Measurements from ENCODE around the gene SLC66A1. TPM values are rescaled to one million over a fixed set of nuclear protein-coding genes. Genes with fewer than 3 reads are reported as not detected.

SLC66A1 gene
- total and polyA plus RNA-seq, 2 of the 13 experiments (the other 11 are each of a cell fraction or from before 2014, with no cell fraction given), result 15.4 to 18.9 TPM

DNA sequence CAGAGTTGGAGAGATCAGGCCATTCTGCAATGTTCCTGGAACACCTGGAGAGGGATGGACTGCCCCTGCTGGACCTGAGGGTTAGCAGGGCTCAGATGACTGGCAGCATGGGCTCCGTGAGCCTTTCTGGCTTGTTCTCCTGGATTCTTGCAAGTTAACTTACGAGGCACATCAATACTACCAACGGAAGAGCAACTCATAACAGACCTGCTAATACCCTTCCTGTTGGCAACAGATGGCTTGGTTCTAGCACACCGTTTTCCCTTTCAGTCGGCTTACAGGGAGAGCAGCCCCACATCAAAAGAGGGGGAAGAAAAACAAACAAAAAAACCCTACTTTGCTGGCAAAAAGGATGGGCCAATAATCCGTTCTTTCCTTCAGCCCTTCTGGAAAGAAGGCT is 47.9 kb downstream of the SLC66A1 start:
- no peak for FAIRE-seq
- ChIA-PET CTCF (ENCODE audit: low intra/inter-chr PET ratio, low total read pairs) (no interaction called here), POLR2A (no interaction called here)
- Histone ChIP-seq H4K20me1 (ENCODE audit: insufficient read depth, low read length) (no peaks in the 10 kb centered on the region), H3K4me2 (ENCODE audit: low read depth, low read length) (no peak overlapping the region), H3K4me3 (replicated peaks in 1 of 3; ENCODE audit: insufficient read depth in 1 of 3, low read depth in 2 of 3, low read length in 3 of 3) (no peak overlapping the region), H3K27ac (ENCODE audit: extremely low read length, insufficient read depth, low read length) (no peak overlapping the region), H3K4me1 (ENCODE audit: insufficient read depth, low read length) (peaks cover 15% of the 10 kb centered on the region; the same call in 1 of the 2 replicates), H3K9me3 (ENCODE audit: low read length) (no peaks in the 10 kb centered on the region), H3K9ac (ENCODE audit: insufficient read depth, low read depth, low read length) (no peak overlapping the region), H3K27me3 (ENCODE audit: control insufficient read depth in 1 of 2, insufficient read depth in 2 of 2, low read length in 2 of 2) (no peaks in the 10 kb centered on the region), H3K79me2 (ENCODE audit: insufficient read depth, low read length) (no peaks in the 10 kb centered on the region), H2AFZ (ENCODE audit: low read length) (no peak overlapping the region), H3K36me3 (replicated peaks in 1 of 2; ENCODE audit: control insufficient read depth in 1 of 2, insufficient read depth in 2 of 2, low read length in 2 of 2) (peaks cover 24 to 42% of the 10 kb centered on the region in 2 experiments)
- 96% methylated on average over 5 of the region's 6 CpGs for WGBS (ENCODE audit: low lambda C conversion rate)
- ATAC-seq, result no peak
- no peak for DNase-seq (ENCODE audit: low spot score)
- intact Hi-C loops (cut with micrococcal nuclease; ENCODE audit: unreplicated experiment) (no loop called here), in situ Hi-C loops (cut with HindIII; ENCODE audit: extremely low pct_ligation_motif_present, low pct_unique_long_range_greater_than_20kb) (no loop called here)
- BruUV-seq (replicated peaks), result no TSS peak
- TF ChIP-seq HNRNPL (IDR thresholded peaks at IDR 0.05; ENCODE audit: low read depth, low read length), result no peak
- no peak for TF ChIP-seq KDM3A (CRISPR knock-in tag; IDR thresholded peaks at IDR 0.05; ENCODE audit: low read depth)
- TF ChIP-seq SALL1 (CRISPR knock-in tag; IDR thresholded peaks at IDR 0.05), result no peak

DNA sequence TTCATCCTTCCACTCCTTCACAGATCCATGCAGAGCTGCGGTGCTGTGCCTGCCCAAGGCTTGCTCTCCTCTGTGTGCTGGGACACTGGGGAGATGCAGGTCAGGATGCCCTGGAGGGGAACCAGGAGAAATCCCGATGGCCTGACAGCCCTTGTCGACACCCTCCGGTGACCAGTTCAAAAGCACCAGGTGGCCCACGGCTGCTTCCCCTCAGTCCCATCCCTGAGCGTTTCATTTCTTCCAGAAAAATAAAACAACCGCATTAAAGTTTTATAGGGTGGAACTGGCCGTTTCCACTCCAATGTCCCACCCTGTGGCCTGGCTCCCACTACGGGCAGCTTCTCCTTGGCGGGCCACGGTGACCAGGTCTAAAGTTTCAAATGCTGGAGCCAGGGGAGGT is 48.3 kb downstream of the SLC66A1 start:
- no TSS peak for BruUV-seq (replicated peaks)
- no peaks in the 10 kb centered on the region for H4K20me1 ChIP-seq (ENCODE audit: insufficient read depth, low read length)
- in situ Hi-C loops (cut with HindIII; ENCODE audit: extremely low pct_ligation_motif_present, low pct_unique_long_range_greater_than_20kb) (no loop called here), intact Hi-C loops (cut with micrococcal nuclease; ENCODE audit: unreplicated experiment) (no loop called here)
- H3K27me3 ChIP-seq (ENCODE audit: control insufficient read depth in 1 of 2, insufficient read depth in 2 of 2, low read length in 2 of 2), result no peaks in the 10 kb centered on the region
- no peaks in the 10 kb centered on the region for H3K79me2 ChIP-seq (ENCODE audit: insufficient read depth, low read length)
- ChIA-PET POLR2A (no interaction called here), CTCF (ENCODE audit: low intra/inter-chr PET ratio, low total read pairs) (no interaction called here)
- peaks cover 25 to 45% of the 10 kb centered on the region in 2 experiments for H3K36me3 ChIP-seq (replicated peaks in 1 of 2; ENCODE audit: control insufficient read depth in 1 of 2, insufficient read depth in 2 of 2, low read length in 2 of 2)
- no peak overlapping the region for H2AFZ ChIP-seq (ENCODE audit: low read length)
- H3K4me2 ChIP-seq (ENCODE audit: low read depth, low read length), result no peak overlapping the region
- no peak for FAIRE-seq
- ATAC-seq, result no peak
- no peaks in the 10 kb centered on the region for H3K9me3 ChIP-seq (ENCODE audit: low read length)
- H3K9ac ChIP-seq (ENCODE audit: insufficient read depth, low read depth, low read length), result no peak overlapping the region
- 95% methylated on average over 11 of the region's 11 CpGs for WGBS (ENCODE audit: low lambda C conversion rate)
- no peak for DNase-seq (ENCODE audit: low spot score)
- H3K4me3 ChIP-seq (replicated peaks in 1 of 3; ENCODE audit: insufficient read depth in 1 of 3, low read depth in 2 of 3, low read length in 3 of 3), result no peak overlapping the region
- peaks cover 15% of the 10 kb centered on the region; the same call in 1 of the 2 replicates for H3K4me1 ChIP-seq (ENCODE audit: insufficient read depth, low read length)
- no peak overlapping the region for H3K27ac ChIP-seq (ENCODE audit: extremely low read length, insufficient read depth, low read length)
- TF ChIP-seq, protein P1, sequence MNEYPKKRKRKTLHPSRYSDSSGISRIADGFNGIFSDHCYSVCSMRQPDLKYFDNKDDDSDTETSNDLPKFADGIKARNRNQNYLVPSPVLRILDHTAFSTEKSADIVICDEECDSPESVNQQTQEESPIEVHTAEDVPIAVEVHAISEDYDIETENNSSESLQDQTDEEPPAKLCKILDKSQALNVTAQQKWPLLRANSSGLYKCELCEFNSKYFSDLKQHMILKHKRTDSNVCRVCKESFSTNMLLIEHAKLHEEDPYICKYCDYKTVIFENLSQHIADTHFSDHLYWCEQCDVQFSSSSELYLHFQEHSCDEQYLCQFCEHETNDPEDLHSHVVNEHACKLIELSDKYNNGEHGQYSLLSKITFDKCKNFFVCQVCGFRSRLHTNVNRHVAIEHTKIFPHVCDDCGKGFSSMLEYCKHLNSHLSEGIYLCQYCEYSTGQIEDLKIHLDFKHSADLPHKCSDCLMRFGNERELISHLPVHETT (CRISPR knock-in tag; conservative IDR thresholded peaks at IDR 0.05), result no peak
- no peak for TF ChIP-seq TP53 (CRISPR knock-in tag; conservative IDR thresholded peaks at IDR 0.05)
- TF ChIP-seq SETDB1 (CRISPR knock-in tag; IDR thresholded peaks at IDR 0.05; ENCODE audit: borderline replicate concordance), result no peak
- TF ChIP-seq, protein P2, sequence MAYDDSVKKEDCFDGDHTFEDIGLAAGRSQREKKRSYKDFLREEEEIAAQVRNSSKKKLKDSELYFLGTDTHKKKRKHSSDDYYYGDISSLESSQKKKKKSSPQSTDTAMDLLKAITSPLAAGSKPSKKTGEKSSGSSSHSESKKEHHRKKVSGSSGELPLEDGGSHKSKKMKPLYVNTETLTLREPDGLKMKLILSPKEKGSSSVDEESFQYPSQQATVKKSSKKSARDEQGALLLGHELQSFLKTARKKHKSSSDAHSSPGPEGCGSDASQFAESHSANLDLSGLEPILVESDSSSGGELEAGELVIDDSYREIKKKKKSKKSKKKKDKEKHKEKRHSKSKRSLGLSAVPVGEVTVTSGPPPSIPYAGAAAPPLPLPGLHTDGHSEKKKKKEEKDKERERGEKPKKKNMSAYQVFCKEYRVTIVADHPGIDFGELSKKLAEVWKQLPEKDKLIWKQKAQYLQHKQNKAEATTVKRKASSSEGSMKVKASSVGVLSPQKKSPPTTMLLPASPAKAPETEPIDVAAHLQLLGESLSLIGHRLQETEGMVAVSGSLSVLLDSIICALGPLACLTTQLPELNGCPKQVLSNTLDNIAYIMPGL (CRISPR knock-in tag; IDR thresholded peaks at IDR 0.05; ENCODE audit: borderline replicate concordance in 1 of 2, low read depth in 1 of 2), result no peak
- TF ChIP-seq ZNF543 (CRISPR knock-in tag; IDR thresholded peaks at IDR 0.05), result no peak
- TF ChIP-seq, protein P3, sequence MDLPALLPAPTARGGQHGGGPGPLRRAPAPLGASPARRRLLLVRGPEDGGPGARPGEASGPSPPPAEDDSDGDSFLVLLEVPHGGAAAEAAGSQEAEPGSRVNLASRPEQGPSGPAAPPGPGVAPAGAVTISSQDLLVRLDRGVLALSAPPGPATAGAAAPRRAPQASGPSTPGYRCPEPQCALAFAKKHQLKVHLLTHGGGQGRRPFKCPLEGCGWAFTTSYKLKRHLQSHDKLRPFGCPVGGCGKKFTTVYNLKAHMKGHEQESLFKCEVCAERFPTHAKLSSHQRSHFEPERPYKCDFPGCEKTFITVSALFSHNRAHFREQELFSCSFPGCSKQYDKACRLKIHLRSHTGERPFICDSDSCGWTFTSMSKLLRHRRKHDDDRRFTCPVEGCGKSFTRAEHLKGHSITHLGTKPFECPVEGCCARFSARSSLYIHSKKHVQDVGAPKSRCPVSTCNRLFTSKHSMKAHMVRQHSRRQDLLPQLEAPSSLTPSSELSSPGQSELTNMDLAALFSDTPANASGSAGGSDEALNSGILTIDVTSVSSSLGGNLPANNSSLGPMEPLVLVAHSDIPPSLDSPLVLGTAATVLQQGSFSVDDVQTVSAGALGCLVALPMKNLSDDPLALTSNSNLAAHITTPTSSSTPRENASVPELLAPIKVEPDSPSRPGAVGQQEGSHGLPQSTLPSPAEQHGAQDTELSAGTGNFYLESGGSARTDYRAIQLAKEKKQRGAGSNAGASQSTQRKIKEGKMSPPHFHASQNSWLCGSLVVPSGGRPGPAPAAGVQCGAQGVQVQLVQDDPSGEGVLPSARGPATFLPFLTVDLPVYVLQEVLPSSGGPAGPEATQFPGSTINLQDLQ (CRISPR knock-in tag; IDR thresholded peaks at IDR 0.05), result no peak
- no peak for TF ChIP-seq THAP11 (CRISPR knock-in tag; IDR thresholded peaks at IDR 0.05)
- no peak for TF ChIP-seq CHD2 (IDR thresholded peaks at IDR 0.05; ENCODE audit: low read depth, low read length)
- no peak for TF ChIP-seq MTA3 (CRISPR knock-in tag; IDR thresholded peaks at IDR 0.05)
- TF ChIP-seq ZNF768 (CRISPR knock-in tag; IDR thresholded peaks at IDR 0.05), result no peak
- TF ChIP-seq ZNF772 (CRISPR knock-in tag; IDR thresholded peaks at IDR 0.05), result no peak
- TF ChIP-seq PLRG1 (conservative IDR thresholded peaks at IDR 0.05), result no peak

Data from HepG2 (cell line).